ENCODE results near the gene ATP13A5.

ATP13A5 gene

GRCh38 chr3:193237030-193237429, 141.5 kb downstream of the ATP13A5 start:
- DNase-seq (ENCODE audit: low read depth) = no peak
- TF ChIP-seq CTCF (IDR thresholded peaks at IDR 0.05; ENCODE audit: insufficient read depth, low read depth, low read length, missing control alignments) = no peak
- H3K4me3 ChIP-seq (ENCODE audit: low read length) = no peak overlapping the region

GRCh38 chr3:193236599-193236998, 142.0 kb downstream of the ATP13A5 start:
- no peak overlapping the region for H3K4me3 ChIP-seq (ENCODE audit: low read length)
- no peak for TF ChIP-seq CTCF (IDR thresholded peaks at IDR 0.05; ENCODE audit: insufficient read depth, low read depth, low read length, missing control alignments)
- DNase-seq (ENCODE audit: low read depth) = no peak

GRCh38 chr3:193231201-193231600, 147.4 kb downstream of the ATP13A5 start:
- no peak for TF ChIP-seq CTCF (IDR thresholded peaks at IDR 0.05; ENCODE audit: insufficient read depth, low read depth, low read length, missing control alignments)
- DNase-seq (ENCODE audit: low read depth) = peak; percentile 61

GRCh38 chr3:193230610-193231009, 147.9 kb downstream of the ATP13A5 start:
- no peak overlapping the region for H3K4me3 ChIP-seq (ENCODE audit: low read length)
- no peak for TF ChIP-seq CTCF (IDR thresholded peaks at IDR 0.05; ENCODE audit: insufficient read depth, low read depth, low read length, missing control alignments)
- no peak for DNase-seq (ENCODE audit: low read depth)

More at GRCh38 chr3:193231201-193231600, 147.4 kb downstream of the ATP13A5 start:
- H3K4me3 ChIP-seq (ENCODE audit: low read length) = no peak overlapping the region

- H3K4me3 ChIP-seq (ENCODE audit: low read length) = no peak overlapping the region
- no peak for DNase-seq (ENCODE audit: low read depth)
- TF ChIP-seq CTCF (IDR thresholded peaks at IDR 0.05; ENCODE audit: insufficient read depth, low read depth, low read length, missing control alignments) = no peak
Observed at GRCh38 chr3:193229851-193230420, 148.6 kb downstream of the ATP13A5 start.

GRCh38 chr3:193228206-193228605, 150.3 kb downstream of the ATP13A5 start:
- no peak overlapping the region for H3K4me3 ChIP-seq (ENCODE audit: low read length)
- no peak for DNase-seq (ENCODE audit: low read depth)
- no peak for TF ChIP-seq CTCF (IDR thresholded peaks at IDR 0.05; ENCODE audit: insufficient read depth, low read depth, low read length, missing control alignments)

Data from epithelial cell of esophagus (primary cell).